COR-L47 (cell line): ENCODE measurements around the gene MXD4.
"Not testable (repeated sequence)": the region's sequence is repeated elsewhere in the genome, so short reads cannot be mapped to it uniquely, and the experiment has no call there.

Experiments used
- DNase-seq: peaks from one replicate; lab custom pipeline; 2025; lab: John Stamatoyannopoulos, UW

Gene MXD4

DNA sequence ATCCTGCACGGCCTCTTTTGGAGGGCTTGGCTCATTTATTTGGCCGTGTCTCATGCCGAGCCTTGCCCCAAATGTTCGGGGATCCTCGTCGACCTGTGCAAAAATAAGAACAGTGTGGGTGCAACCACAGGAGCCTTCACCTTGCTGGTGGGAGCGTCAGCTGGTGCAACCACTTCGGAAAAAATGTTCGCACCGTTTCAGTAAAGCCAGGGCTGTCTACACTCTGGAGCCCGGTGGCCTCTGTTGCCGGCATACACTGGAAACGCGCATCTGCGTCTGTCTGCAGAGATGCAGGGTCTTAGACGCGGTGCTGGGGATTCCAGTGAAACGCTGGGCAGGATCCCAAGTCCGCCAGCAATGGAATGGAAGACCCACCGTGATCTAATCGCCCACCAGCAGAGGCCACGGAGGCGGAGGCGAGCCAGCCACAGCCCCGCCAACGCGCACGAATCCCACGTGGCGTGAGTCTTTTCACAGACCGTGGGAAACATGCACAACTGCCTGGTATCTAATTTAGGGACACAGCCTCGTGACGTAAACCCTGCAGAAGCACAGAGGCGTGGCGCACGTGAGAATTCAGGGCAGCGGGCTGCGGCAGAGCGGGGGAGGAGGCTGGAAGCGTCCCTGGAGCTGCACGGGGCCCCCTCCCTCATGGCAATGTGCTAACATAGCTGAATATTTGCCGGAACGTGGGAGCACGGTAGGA lies 13.8 kb upstream of the MXD4 start:
- DNase-seq, result no peak

DNA sequence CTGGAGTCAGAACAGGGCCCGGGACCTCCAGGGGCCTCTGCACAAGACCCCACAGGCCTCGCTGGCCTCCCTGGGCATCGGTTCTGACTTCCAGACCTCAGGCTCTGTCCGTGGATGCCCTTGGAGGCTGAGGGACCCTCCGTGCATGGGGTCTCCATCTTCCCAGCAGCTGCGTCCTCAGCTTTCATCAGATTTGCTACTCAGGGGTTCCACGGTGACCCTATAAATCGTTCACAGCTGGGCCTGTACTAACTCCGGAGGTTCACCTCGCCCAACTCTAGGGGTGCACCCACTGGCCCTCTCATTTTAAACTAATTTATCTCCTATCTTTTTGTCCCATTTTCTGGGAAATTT lies 13.1 kb upstream of the MXD4 start:
- not testable (repeated sequence) for DNase-seq

DNA sequence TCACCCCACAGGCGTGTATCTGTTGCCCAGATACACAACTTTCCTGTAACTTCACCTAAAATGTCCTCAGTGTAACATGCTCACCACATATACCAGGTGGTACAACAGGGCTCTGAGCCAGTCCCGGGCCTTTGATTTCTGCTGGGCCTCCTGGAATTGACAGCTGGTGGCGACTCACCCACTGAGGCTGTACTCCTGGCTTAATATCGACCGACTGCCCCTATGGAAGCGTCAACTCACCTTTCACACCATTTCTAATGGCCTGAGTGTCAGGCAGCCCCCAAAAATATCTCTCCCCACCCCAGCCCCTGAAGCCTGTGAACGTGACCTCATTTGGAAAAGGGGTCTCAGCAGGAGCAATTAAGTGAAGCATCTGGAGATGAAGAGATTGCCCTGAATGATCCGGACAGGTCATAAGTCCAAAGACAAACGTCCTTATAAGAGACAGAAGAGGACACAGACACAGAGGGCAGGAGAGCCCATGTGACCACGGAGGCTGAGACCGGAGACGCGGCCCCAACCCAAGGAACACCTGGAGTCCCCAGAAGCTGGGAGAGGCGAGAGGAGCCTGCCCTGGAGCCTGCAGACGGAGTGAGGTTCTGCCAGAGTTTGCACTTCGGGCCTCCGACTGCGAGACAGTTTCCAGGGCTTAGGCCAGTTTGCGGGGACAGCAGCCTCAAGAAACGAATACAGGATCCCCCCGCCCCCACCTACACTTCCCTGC lies 12.6 kb upstream of the MXD4 start:
- no peak for DNase-seq

GRCh38 chr4:2273657-2274319 lies 11.9 kb upstream of the MXD4 start:
- no peak for DNase-seq

- no peak for DNase-seq
These were observed 11.3 kb upstream of the MXD4 start for GRCh38 chr4:2273221-2273620.

- no peak for DNase-seq
These were observed 10.9 kb upstream of the MXD4 start for GRCh38 chr4:2272828-2273120.

GRCh38 chr4:2272026-2272827 lies 10.3 kb upstream of the MXD4 start:
- no peak for DNase-seq

DNA sequence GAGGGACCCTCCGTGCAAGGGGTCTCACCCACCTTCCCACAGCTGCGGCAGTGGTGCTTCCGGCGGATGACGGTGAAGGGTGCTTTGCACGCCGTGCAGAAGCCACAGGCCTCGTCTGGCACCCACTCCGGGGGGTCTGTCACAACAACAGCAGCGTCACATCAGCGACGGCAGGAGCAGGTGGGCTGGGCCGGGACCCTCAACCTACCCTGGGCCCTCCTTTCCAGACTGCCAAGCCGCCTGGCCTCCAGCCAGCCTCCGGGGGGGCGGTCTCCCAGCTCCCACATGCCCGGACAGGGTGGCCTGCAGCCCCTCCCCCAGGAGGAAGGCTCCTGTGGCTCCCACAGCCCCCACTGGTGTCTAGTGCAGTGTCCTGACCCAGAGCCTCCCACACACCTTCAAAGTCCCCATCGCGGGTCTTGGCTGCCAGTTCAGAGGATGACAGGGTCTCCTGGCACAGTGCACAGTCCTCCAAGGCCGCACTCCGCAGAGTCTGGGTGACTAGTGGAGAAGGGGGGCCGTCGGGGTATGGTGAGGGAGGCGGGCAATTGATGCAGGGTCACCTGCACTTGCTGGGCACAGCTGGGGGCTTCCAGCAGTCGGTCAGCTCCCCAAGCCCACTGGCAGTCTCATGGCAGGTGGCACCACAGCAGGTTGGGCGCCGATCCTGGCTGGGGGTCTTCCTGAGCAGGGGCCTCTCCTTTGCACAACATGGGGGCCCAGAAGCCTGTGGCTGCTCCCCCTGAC lies 9.5 kb upstream of the MXD4 start:
- no peak for DNase-seq

DNA sequence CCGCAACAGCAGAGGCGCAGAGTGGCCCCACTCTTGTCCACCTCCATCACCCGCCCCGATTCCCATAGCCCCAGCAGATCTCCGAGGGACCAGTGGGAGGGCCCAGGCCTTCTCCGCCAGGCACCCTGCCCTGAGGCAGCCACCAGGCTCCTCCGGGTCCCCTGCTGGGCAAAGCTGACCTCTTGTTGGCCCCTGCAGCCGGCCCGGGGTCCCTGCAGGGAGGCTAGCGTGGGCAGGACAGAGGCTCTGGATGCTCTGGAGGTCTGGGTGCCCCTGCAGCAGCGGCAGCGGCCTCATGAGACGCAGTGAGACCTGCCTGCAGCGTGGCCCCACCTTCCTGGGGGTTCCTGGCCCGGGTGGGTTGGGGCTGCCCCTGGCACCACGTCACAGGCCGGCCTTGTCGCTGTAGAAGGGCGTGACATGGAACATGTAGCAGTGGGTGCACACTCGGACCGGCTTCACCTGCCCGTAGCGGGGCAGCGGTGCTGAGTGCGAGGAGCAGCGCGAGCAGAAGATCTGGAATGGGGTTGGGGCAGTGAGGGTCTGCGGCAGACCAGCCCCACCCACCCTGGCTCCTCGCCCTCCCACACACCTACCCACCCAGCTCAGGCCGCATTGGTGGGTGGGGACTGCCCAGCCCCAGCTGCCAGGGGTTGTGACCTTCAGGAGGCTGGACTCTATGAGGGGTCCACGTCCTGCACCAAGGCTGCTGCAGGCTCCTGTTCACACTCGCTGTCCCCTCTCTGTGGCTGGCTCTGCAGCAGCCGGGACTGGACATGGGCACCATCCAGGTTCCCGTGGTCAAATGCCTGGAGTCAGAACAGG lies 8.6 kb upstream of the MXD4 start:
- DNase-seq, result no peak

GRCh38 chr4:2269618-2270163 lies 7.8 kb upstream of the MXD4 start:
- DNase-seq, result no peak

GRCh38 chr4:2269206-2269531 lies 7.3 kb upstream of the MXD4 start:
- DNase-seq, result peak; percentile 20

GRCh38 chr4:2268357-2269205 lies 6.7 kb upstream of the MXD4 start:
- no peak for DNase-seq

GRCh38 chr4:2267841-2268240 lies 5.9 kb upstream of the MXD4 start:
- DNase-seq, result no peak

DNA sequence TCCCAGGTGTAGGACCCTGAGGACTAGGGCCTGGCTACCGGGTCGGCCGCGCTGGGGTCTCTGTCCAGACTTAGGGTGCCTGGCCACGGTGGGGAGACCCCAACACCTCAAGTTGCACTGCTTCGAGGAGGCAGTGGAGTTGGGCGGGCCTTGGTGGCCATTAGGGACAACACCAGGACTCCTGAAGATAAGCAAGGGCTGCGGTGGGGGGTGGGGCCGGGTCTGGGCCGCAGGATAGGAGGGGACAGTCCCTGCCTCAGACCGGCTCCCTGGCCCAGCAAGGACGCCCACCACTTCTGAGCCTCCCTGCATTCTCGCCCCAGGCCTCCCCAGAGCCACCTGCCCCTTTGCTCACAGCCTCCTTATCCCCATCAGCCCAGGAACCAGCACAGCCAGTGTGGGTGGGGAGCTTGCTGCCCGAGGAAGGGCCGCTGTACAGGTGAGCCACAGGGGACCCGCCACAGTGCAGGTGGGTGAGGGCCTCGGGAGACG lies 5.5 kb upstream of the MXD4 start:
- no peak for DNase-seq

- no peak for DNase-seq
These were observed 4.9 kb upstream of the MXD4 start for GRCh38 chr4:2266821-2267220.

DNA sequence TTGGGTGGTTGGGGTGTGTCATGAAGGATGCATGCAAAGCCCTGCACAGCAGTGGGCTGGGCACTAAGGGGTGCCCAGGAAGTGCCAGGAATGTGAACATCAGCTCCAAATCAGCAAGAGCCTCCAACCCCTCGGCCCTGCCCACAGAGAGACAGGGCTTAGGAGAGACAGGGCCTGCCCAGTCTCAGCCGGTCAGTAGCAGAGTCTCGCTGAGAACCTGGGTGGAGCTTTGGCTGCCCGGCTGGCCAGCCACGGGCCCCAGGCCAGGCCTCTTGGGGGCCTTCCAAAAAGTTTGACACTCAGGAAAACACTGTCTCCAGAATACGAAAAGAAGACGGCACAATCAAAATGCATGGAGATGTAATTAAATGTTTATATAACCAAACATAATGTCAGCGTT lies 4.3 kb upstream of the MXD4 start:
- DNase-seq, result no peak

DNA sequence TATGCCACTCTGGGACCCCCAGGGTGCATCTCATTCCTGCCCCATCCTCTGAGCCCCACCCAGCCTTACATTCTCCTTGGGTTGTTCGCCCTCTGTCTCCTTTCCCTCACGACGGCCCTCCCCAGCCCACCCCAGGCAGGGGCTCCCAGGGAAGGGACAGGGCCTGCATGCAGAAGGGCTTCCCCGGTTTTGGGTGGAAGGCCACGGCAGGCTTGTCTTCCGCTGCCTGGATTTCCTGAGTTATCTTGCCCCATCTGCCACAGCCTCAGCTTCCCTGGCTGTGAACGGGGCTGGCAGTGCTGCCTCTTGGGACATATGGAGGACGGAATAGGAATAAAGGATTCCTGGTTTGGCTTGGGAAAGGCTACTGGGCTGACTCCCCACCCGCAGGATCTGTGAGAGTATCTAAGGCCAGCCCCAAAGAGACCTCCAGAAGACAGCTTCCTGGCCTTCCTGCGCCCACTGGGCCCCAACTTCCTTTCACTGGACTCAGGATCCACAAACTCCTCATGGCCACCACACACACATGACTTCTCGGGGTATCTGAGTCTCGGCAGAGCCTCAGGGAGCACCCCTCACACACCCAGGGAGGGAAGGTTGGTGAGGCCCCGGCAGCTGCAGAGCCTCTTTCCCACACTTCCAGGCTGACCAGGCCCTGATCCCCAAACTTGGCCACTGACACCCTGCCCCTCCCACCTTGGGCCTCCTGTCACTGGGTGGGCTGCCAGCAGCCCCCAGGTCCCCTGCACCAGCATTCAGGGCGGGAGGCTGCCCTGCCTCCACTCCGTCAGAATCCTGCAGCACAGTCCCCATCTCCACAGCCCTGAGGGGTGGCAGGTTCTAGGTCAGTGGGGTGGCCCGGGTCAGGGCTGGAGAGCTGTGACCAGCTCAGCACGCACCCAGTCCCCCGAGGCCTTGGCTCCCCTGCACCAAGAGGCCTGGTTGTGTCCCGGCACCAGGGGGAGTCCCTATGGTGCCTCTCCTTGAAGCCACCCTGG lies 3.5 kb upstream of the MXD4 start:
- no peak for DNase-seq

- no peak for DNase-seq
These were observed 2.7 kb upstream of the MXD4 start for GRCh38 chr4:2264481-2265041.
